ENCODE data around the gene OR5J2.
"Not testable (repeated sequence)": the region's sequence is repeated elsewhere in the genome, so short reads cannot be mapped to it uniquely, and the experiment has no call there.

GRCh38 chr11:56143681-56144080, 32.7 kb upstream of the OR5J2 start:
- not testable (repeated sequence) for TF ChIP-seq CTCF (IDR thresholded peaks at IDR 0.05; ENCODE audit: low read length); EZH2 (IDR thresholded peaks at IDR 0.05; ENCODE audit: borderline replicate concordance, low read length)

Data from OCI-LY1 (cell line).